IPS DF 19.7 (cell line): ENCODE data around the gene GUCY1A2.

ENCODE experiments used
- DNase-seq: peaks from one replicate; pipeline ENCODE4 v3.0.0-alpha.2; 2013; ENCODE audit warnings: low read depth, low spot score

GUCY1A2 gene

GRCh38 chr11:106733635-106734034, 284.6 kb downstream of the GUCY1A2 start:
- DNase-seq, result no peak

- no peak for DNase-seq
Measured at GRCh38 chr11:106728859-106729258, 289.4 kb downstream of the GUCY1A2 start.

GRCh38 chr11:106728379-106728778, 289.9 kb downstream of the GUCY1A2 start:
- DNase-seq, result no peak

GRCh38 chr11:106727256-106727655, 291.0 kb downstream of the GUCY1A2 start:
- no peak for DNase-seq

- DNase-seq, result no peak
Measured at GRCh38 chr11:106724293-106724892, 293.9 kb downstream of the GUCY1A2 start.

GRCh38 chr11:106723071-106723470, 295.2 kb downstream of the GUCY1A2 start:
- DNase-seq, result no peak

- DNase-seq, result no peak
Measured at GRCh38 chr11:106717222-106717621, 301.1 kb downstream of the GUCY1A2 start.

GRCh38 chr11:106714199-106714598, 304.1 kb downstream of the GUCY1A2 start:
- DNase-seq, result no peak

- DNase-seq, result no peak
Measured at GRCh38 chr11:106708348-106708747, 309.9 kb downstream of the GUCY1A2 start.

GRCh38 chr11:106706355-106706754, 311.9 kb downstream of the GUCY1A2 start:
- no peak for DNase-seq

GRCh38 chr11:106702805-106703204, 315.5 kb downstream of the GUCY1A2 start:
- no peak for DNase-seq

GRCh38 chr11:106697058-106697457, 321.2 kb downstream of the GUCY1A2 start:
- no peak for DNase-seq

GRCh38 chr11:106695506-106695905, 322.8 kb downstream of the GUCY1A2 start:
- DNase-seq, result no peak

- DNase-seq, result no peak
Measured at GRCh38 chr11:106694501-106694900, 323.8 kb downstream of the GUCY1A2 start.

- no peak for DNase-seq
Measured at GRCh38 chr11:106691807-106692365, 326.4 kb downstream of the GUCY1A2 start.

GRCh38 chr11:106690923-106691322, 327.4 kb downstream of the GUCY1A2 start:
- DNase-seq, result no peak

- no peak for DNase-seq
Measured at GRCh38 chr11:106684944-106685343, 333.3 kb downstream of the GUCY1A2 start.

- no peak for DNase-seq
Measured at GRCh38 chr11:106683435-106683834, 334.8 kb downstream of the GUCY1A2 start.

GRCh38 chr11:106681435-106681834, 336.8 kb downstream of the GUCY1A2 start:
- DNase-seq, result no peak

- no peak for DNase-seq
Measured at GRCh38 chr11:106679581-106679980, 338.7 kb downstream of the GUCY1A2 start.

- DNase-seq, result no peak
Measured at GRCh38 chr11:106679181-106679580, 339.1 kb downstream of the GUCY1A2 start.

GRCh38 chr11:106670069-106670468, 348.2 kb downstream of the GUCY1A2 start:
- DNase-seq, result no peak

- no peak for DNase-seq
Measured at GRCh38 chr11:106668147-106668546, 350.1 kb downstream of the GUCY1A2 start.

GRCh38 chr11:106656646-106657045, 361.6 kb downstream of the GUCY1A2 start:
- no peak for DNase-seq
